Activated T-cell treated with anti-CD3 and anti-CD28 coated beads, Interleukin-2, amount 50 U/mL, for 4 hours (primary cell): ENCODE results near the gene ZNF385C. TPM values are rescaled to one million over a fixed set of nuclear protein-coding genes. Genes with fewer than 3 reads are reported as not detected.

Experiments
- ATAC-seq, 2 donors: fragments of 200-7000 bp; cut with Tn5 transposase; one replicate each; pipeline ENCODE4 v1.10.0; 2021
- DNase-seq: peaks from one replicate; pipeline ENCODE4 v3.0.0-alpha.2; 2020
- H3K27me3 Mint-ChIP-seq: one replicate; pipeline ENCODE4 v1.8.0; 2021; ENCODE audit warnings: low read depth, mixed read lengths
- H3K36me3 Mint-ChIP-seq: one replicate; pipeline ENCODE4 v1.8.0; 2022; ENCODE audit warnings: mixed read lengths; ENCODE audit not compliant: insufficient read depth
- H3K4me1 Mint-ChIP-seq: one replicate; pipeline ENCODE4 v1.8.0; 2021; ENCODE audit warnings: low read depth, mixed read lengths
- H3K4me3 Mint-ChIP-seq: one replicate; pipeline ENCODE4 v1.8.0; 2021; ENCODE audit warnings: mild to moderate bottlenecking, moderate library complexity, mixed read lengths
- H3K9me3 Mint-ChIP-seq: one replicate; pipeline ENCODE4 v1.8.0; 2021; ENCODE audit warnings: mixed read lengths
- total RNA-seq, 3 donors: library from RNA; stranded (reverse); gene quantifications; one replicate each; pipeline ENCODE4 v1.2.1, GENCODE V29; 2021

Gene ZNF385C
- total RNA-seq, 3 donors from 2014 or later = 0.29 to 0.43 TPM; not detected in 1

- peaks cover 12% of the 10 kb centered on the region for H3K36me3 Mint-ChIP-seq
- peaks cover 29% of the 10 kb centered on the region for H3K4me1 Mint-ChIP-seq
- DNase-seq (no peak), ATAC-seq (no peak)
- no peaks in the 10 kb centered on the region for H3K9me3 Mint-ChIP-seq
- H3K4me3 Mint-ChIP-seq = no peak overlapping the region
- no peaks in the 10 kb centered on the region for H3K27me3 Mint-ChIP-seq
These were observed 93.1 kb downstream of the ZNF385C start for GRCh38 chr17:42005166-42005565.

DNA sequence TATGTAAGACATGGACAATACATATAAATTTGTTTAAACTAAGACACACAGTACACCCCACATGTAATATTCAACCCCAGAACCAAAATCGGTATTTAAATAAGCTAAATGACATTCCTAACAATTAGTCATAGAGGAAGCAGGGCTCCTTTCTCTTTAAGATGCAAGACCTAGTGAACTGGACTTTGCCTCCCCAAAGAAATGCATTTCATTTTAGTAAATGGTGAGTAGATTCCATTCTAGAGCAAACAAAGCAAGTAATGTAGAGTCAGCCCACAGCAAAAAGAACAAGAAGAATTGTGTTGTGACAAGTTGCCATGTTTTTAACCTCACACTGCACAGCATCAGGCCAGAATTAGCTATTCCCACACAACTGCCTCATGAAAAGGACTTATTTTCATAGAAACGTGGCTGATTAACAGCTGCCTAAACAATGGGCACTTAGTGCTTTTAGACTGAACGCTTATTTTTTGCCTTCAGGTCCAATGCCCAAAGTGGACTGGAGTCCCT is 95.4 kb downstream of the ZNF385C start:
- DNase-seq = no peak
- Mint-ChIP-seq H3K4me1 (peaks cover 16% of the 10 kb centered on the region), H3K36me3 (peaks cover 9% of the 10 kb centered on the region)

DNA sequence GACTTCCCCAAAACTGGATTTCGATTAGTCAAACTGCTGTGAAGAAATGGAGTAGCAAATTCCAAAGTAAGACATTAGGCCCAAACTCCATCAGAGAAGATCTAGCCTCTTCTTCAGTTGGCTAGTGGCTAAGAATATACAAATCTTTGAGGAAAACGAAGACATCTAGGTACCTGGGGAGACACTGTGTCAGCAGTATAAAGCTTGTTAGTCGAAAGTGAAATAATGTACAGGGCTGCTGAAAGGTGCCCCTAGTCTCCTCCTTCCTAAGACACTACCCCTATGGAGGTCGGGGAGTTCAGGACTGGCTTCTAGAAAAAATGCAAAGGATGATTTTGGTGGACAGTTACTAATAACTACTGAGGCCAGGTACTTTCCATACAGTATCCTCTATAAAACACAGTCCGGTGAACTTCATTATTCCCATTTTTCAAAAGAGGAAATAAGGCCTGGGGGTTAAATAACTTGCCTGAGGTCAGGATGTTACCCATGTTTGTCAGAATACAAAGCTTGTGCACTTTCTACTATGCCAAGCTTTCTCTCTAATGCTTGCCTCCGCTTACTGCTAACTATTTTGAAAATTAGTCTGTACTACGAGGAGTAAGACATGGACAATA is 96.0 kb downstream of the ZNF385C start:
- no peak overlapping the region for H3K4me3 Mint-ChIP-seq
- H3K36me3 Mint-ChIP-seq = peaks cover 9% of the 10 kb centered on the region
- peaks cover 15% of the 10 kb centered on the region for H3K4me1 Mint-ChIP-seq
- no peak for DNase-seq
- no peaks in the 10 kb centered on the region for H3K9me3 Mint-ChIP-seq
- H3K27me3 Mint-ChIP-seq = no peaks in the 10 kb centered on the region
- no peak for ATAC-seq

More for the DNA sequence above, 95.4 kb downstream of the ZNF385C start:
- H3K4me3 Mint-ChIP-seq = no peak overlapping the region
- ATAC-seq = no peak
- no peaks in the 10 kb centered on the region for H3K9me3 Mint-ChIP-seq
- H3K27me3 Mint-ChIP-seq = no peaks in the 10 kb centered on the region

DNA sequence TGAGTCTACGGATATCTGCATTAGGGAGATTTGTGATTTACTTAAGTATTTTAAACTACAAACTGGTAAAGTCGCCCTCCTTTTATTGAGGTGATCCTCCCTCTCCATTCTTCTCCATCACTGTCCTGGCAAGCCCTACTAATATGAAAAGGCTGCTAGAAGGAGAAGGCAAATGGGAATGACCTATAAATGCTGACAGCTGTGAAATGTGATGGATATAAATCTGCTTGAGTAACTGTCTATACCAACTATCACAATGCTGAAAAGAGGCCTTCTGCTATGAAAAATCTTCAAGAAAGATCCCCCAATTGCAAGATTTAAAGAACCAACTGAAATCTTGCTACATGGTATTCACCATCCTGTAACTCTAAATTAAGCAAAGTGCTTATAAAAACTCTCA is 96.5 kb downstream of the ZNF385C start:
- DNase-seq (no peak), ATAC-seq (no peak)
- no peaks in the 10 kb centered on the region for H3K9me3 Mint-ChIP-seq
- no peak overlapping the region for H3K4me3 Mint-ChIP-seq
- peaks cover 13% of the 10 kb centered on the region for H3K36me3 Mint-ChIP-seq
- no peaks in the 10 kb centered on the region for H3K27me3 Mint-ChIP-seq
- peaks cover 15% of the 10 kb centered on the region for H3K4me1 Mint-ChIP-seq

DNA sequence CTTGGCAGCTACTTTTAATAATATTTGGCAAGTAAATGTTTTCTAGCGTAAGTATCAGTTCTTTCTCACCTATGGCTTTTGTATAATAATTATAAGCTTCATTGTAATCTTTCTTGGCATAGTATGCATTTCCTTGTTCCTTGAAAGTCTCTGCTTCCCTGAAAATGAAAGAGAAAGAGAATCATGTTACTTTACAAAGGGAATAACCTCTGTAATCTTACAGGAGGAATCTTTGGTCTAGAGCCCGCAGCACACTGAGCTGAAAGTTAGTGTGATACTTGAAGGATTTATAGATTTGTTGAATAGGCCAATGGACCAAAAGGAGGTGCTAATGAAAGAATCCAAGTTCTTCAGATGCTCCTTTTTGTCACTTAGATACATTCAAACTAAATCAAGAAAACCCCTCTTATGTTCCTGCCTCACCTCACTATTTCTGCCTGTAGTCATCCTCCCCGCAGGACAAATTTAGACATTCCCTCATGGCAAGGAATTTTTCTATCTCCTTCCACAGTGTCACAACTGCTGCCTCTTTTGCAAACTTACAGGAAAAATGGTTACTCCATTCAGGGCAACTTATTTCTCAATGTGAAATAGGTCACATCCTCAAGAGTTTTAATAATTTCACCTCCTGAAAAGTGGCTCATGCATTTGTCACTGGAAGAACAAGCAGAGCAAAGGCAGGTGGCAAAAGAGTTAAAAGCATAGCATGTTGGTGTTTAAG is 97.7 kb downstream of the ZNF385C start:
- H3K4me1 Mint-ChIP-seq = peaks cover 21% of the 10 kb centered on the region
- H3K4me3 Mint-ChIP-seq = no peak overlapping the region
- no peak for DNase-seq
- H3K9me3 Mint-ChIP-seq = no peaks in the 10 kb centered on the region
- ATAC-seq = no peak
- H3K36me3 Mint-ChIP-seq = peaks cover 20% of the 10 kb centered on the region
- no peaks in the 10 kb centered on the region for H3K27me3 Mint-ChIP-seq

GRCh38 chr17:41998497-41998896 is 99.8 kb downstream of the ZNF385C start:
- no peak for ATAC-seq
- H3K4me3 Mint-ChIP-seq = no peak overlapping the region
- DNase-seq = no peak
- H3K27me3 Mint-ChIP-seq = no peaks in the 10 kb centered on the region
- peaks cover 28% of the 10 kb centered on the region for H3K36me3 Mint-ChIP-seq
- peaks cover 12% of the 10 kb centered on the region for H3K4me1 Mint-ChIP-seq
- no peaks in the 10 kb centered on the region for H3K9me3 Mint-ChIP-seq

DNA sequence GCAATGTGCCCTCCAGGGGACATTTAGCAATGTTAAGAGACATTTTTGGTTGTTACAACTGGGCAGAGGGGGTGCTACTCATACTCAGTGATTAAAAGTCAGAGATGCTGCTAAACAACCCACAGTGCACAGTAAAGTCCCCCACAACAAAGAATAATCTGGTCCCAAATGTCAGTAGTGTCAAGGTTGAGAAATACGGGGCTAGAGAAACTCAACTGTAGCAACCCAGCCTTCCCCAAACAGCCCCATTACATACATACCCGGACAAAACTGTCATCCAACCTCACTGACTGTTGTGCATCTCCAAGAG is 101.5 kb downstream of the ZNF385C start:
- Mint-ChIP-seq H3K4me3 (no peak overlapping the region), H3K4me1 (peaks cover 9% of the 10 kb centered on the region), H3K36me3 (peaks cover 34% of the 10 kb centered on the region), H3K27me3 (no peaks in the 10 kb centered on the region), H3K9me3 (no peaks in the 10 kb centered on the region)
- ATAC-seq = no peak
- DNase-seq = no peak

DNA sequence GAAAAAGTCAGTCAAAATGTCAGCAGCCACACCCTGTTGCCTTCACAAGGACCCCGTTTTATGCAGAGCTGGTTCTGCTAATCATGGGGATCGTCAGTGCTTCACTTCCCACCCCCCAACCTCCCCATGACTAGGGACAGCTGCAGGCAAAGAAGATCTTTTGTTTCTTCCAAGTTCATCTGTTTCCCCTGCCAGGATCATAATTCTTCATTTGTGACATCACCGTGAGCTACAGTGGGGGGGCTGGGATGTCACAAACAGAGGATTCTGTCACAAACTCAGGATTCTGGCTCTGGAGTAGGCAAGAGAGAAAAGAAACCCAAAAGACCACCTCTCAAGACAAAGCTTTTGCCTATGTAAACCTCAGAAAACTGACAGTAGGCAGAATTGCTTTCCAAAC is 105.7 kb downstream of the ZNF385C start:
- DNase-seq = no peak
- Mint-ChIP-seq H3K4me1 (peaks cover 10% of the 10 kb centered on the region), H3K4me3 (no peak overlapping the region), H3K36me3 (peaks cover 54% of the 10 kb centered on the region), H3K27me3 (no peaks in the 10 kb centered on the region), H3K9me3 (no peaks in the 10 kb centered on the region)
- ATAC-seq = no peak

DNA sequence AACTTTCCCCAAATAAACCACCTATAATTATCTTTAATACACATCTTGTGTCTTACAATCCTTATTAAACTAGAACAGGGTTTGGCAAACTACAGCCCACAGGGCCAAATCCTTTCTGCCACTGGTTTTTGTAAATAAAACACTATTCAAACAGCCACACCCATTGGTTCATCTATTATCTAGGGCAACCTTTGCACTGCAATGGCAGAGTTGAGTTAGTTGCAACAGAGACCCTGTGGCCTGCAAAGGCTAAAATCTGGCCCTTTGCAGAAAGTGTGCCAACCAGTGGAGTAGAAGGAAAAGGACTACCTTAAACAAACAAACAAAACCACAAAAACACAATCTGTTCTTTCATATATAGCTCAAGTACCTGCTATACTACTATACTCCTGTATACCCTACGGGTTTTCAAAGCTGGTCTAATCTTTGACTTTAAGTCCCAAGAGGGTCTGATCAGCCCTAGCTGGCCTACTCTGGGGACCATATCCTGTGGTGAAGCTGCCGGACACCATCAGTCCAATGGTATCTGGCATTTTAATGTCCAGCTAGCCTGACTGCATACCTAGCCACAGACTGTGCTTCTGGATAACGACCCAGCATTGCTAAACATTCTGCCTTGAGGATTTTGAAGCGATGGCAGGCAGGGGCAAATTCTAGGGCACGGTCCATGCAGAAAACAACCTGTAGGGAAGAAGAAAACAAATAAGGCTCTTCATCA is 108.4 kb downstream of the ZNF385C start:
- no peaks in the 10 kb centered on the region for H3K9me3 Mint-ChIP-seq
- peaks cover 53% of the 10 kb centered on the region for H3K36me3 Mint-ChIP-seq
- peaks cover 5% of the 10 kb centered on the region for H3K4me1 Mint-ChIP-seq
- H3K4me3 Mint-ChIP-seq = no peak overlapping the region
- ATAC-seq = no peak
- DNase-seq = no peak
- no peaks in the 10 kb centered on the region for H3K27me3 Mint-ChIP-seq

GRCh38 chr17:41988418-41988817 is 109.9 kb downstream of the ZNF385C start:
- Mint-ChIP-seq H3K4me3 (no peak overlapping the region), H3K36me3 (peaks cover 55% of the 10 kb centered on the region), H3K9me3 (no peaks in the 10 kb centered on the region), H3K4me1 (peaks cover 5% of the 10 kb centered on the region), H3K27me3 (no peaks in the 10 kb centered on the region)
- ATAC-seq = no peak
- DNase-seq = no peak

- no peak for DNase-seq
- peaks cover 5% of the 10 kb centered on the region for H3K4me1 Mint-ChIP-seq
- peak; percentile 69 to 82 for ATAC-seq
- H3K4me3 Mint-ChIP-seq = no peak overlapping the region
- peaks cover 53% of the 10 kb centered on the region for H3K36me3 Mint-ChIP-seq
- no peaks in the 10 kb centered on the region for H3K9me3 Mint-ChIP-seq
- no peaks in the 10 kb centered on the region for H3K27me3 Mint-ChIP-seq
These were observed 110.6 kb downstream of the ZNF385C start for GRCh38 chr17:41987642-41988041.

DNA sequence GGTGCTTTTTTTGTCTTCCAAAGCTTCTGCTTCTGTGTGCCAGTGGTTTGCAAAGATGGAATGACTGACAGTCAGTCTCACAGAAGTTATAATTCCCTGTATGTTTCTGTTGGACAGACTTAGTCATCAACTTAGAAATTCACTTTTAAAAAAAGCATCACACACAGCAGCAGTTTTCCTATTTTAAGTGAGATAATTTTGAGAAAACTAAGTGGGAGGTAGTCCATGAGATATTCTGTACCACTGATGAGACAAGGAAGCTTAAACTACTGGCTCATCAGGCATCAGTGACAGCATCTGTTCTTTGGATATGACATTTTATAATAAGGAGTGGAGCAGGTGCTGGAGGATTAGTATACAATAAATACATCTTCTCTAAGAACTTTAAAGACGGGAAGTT is 111.6 kb downstream of the ZNF385C start:
- Mint-ChIP-seq H3K4me3 (no peak overlapping the region), H3K36me3 (peaks cover 52% of the 10 kb centered on the region), H3K27me3 (no peaks in the 10 kb centered on the region), H3K9me3 (no peaks in the 10 kb centered on the region), H3K4me1 (peaks cover 5% of the 10 kb centered on the region)
- no peak for ATAC-seq
- DNase-seq = no peak

DNA sequence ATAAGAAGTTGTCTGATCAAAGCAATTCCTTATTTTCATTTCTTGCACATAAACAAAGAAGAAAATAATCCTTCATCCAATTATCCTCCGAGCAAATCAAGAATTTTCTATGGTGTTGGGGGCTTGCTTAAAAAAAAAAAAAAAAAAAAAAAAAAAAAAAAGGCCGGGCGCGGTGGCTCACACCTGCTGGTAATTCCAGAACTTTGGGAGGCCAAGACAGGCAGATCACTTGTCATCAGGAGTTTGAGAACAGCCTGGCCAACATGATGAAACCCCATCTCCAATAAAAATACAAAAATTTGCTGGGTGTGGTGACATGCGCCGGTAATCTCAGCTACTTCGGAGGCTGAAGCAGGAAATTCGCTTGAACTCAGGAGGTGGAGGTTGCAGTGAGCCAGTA is 112.4 kb downstream of the ZNF385C start:
- ATAC-seq = no peak
- Mint-ChIP-seq H3K27me3 (no peaks in the 10 kb centered on the region), H3K36me3 (peaks cover 47% of the 10 kb centered on the region), H3K9me3 (no peaks in the 10 kb centered on the region), H3K4me3 (no peak overlapping the region), H3K4me1 (peaks cover 5% of the 10 kb centered on the region)
- DNase-seq = no peak

DNA sequence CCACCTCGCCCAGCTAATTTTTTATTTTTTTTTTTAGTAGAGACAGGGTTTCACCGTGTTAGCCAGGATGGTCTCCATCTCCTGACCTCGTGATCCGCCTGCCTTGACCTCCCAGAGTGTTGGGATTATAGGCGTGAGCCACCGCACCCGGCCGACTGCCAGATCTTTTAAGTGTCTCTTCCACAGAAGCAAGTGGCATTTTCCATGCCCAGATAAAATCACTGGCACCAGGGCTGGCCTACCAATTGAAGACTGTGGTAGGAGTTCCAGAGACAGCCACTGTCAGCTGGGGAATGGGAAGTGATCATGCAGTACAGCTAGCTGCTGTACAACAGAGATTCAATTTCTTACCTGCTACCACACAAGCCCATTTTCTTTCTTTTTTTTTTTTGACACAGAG is 113.8 kb downstream of the ZNF385C start:
- ATAC-seq = no peak
- no peak for DNase-seq
- H3K4me1 Mint-ChIP-seq = peaks cover 5% of the 10 kb centered on the region
- no peak overlapping the region for H3K4me3 Mint-ChIP-seq
- H3K36me3 Mint-ChIP-seq = peaks cover 47% of the 10 kb centered on the region
- H3K27me3 Mint-ChIP-seq = no peaks in the 10 kb centered on the region
- no peaks in the 10 kb centered on the region for H3K9me3 Mint-ChIP-seq
